ENCODE data around the gene MRPS15.

Gene MRPS15

DNA sequence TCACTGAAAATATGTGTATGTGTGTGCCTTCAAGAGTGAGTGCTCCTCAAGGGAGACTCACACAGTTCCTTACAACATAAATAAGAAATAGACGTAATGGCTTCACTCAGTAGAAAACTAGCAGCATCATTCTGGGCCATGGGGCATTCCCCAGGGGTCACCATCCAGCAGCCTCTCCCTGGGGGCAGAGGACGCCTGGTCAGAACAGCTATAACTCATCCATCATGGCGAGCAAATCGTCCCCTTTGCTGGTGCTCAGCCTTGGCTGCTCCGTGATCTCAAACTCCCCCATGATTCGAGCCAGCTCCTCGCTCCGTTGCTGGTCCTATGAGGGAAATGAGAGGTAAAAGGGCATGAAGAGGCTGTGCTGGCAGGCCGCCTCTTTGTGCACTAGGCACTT is 46.3 kb downstream of the MRPS15 start:
- DNase-seq, result no peak

DNA sequence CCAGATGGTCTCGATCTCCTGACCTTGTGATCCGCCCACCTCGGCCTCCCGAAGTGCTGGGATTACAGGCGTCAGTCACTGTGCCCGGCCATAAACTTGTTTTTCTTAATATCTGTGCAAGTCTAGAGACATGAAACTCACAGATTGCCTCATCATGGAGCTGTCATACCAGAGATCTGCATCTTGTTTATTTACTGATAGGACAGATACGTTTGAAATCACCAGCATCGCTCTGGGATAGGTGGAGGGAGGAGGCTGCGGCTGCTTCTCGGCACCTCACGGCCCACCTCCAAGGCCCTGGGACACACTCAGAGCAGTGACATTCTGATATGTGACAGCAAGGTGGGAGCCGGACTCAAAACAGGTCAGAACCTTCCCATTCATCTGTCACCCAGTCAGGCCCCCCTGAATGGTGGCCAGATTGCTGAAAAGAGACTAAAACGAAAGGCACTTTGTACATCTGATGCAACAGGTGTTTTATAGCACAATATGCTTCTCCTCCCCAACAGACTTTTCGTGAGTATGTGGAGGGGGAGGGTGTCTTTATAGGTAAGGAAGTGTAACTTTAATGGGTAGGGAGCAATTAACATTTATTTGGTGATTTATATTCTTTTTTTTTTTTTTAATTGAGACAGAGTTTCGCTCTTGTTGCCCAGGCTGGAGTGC is 48.4 kb downstream of the MRPS15 start:
- no peak for DNase-seq

DNA sequence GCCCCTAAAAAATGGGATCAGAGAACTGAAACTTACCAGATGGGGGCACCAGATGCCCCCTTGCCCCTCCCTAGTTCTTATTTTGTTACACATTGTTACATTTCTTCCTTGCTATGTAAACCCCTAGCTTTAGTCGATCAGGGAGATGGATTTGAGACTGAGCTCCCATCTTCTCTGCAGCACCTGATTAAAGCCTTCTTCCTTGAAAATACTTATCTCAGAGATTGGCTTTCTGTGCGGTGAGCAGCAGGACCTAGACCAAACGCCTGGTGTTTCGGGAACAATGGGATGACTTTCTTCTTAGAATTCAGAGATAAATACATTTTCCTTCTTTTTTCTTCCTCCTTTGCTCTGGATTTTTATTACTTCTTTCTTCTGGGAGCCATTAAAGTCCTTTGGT is 49.8 kb downstream of the MRPS15 start:
- no peak for DNase-seq

DNA sequence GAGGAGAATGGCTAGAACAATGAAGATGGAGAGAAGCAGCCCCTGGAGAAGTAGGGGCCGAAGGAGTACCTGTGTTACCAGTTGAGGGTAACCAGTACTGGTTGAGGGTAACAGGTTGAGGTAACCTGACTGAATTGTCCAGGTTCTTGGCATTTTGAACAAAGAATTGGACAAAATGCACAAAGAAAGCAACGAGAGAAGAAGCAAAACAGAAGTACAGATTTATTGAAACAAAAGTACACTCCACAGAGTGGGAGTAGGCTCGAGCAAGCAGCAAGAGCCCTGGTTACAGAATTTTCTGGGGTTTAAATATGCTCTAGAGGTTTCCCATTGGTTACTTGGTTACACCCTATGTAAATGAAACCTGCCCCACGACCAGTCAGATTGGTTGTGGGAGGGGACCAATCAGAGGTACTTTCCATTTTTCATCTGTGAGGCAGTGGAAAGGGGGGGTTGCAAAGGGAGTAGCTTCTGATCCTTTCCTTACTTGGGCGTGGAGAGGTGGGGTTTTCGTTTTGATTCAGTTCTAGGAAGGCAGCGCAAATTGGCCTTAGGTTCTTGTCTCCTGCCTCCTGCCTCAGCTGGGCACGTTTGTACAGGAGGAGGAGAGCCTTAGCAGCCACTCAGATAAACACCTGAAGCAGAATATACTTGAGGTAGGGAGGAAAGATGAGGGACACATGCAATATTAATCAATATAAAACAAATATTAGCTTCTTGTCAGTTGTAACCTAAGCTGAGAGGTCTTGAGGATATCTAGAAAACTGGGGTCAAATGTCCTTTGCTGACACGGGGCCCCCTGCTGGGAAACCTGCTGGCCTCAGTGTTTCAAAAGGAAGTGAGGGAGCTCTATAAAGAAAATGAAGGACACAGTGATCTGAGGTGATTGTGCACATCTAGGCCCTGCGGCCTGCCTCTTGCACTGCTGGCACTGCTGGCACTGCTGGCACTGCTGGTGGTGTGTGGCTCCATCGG is 52.2 kb downstream of the MRPS15 start:
- DNase-seq, result no peak

DNA sequence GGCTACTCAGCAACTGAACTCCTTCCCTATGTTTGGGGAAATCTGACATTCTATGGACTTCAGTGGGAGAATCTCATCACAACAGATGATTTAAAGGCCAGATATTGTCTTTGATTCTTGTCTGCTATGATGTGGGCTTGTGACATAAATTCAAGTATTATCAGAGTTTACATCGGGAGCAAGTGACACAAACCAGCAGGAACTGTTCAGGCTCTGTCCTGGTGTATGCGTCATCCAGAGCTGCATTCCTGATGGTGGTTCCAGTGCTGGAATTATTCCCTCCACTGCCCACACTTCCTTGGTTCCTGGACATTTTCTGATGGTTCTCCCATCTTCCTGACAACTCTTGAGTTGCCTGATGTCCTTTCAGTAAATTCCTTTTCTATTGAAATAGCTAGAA is 55.7 kb downstream of the MRPS15 start:
- DNase-seq, result no peak

DNA sequence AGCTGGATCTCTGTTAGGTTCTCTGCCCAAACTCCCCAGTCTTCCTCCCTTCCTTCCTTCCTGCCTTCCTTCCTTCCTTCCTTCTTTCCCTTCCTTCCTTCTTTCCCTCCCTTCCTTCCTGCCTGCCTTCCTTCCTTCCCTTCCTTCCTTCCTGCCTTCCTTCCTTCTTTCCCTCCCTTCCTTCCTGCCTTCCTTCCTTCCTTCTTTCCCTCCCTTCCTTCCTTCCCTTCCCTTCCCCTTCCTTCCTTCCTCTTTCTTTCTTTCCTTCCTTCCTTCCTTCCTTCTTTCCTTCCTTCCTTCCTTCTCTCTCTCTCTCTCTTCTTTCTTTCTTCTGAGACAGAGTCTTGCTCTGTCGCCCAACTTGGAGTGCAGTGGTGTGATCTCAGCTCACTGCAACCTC is 57.7 kb downstream of the MRPS15 start:
- DNase-seq, result no peak
